SU-DHL-6 (cell line): ENCODE measurements around the gene ERG.

Experiments
- H2AFZ ChIP-seq: fragments of 200-600 bp; sonication (generic); 2 replicates; pipeline ENCODE4 v1.6.1; 2014; ENCODE audit warnings: low read depth, mild to moderate bottlenecking, moderate library complexity, mixed read lengths, antibody characterized with exemption, low read length; ENCODE audit not compliant: severe bottlenecking
- H3F3A ChIP-seq: fragments of 200-600 bp; shearing (Covaris generic); 2 replicates; pipeline ENCODE4 v1.6.0; 2016; ENCODE audit warnings: antibody characterized with exemption, mild to moderate bottlenecking; ENCODE audit not compliant: insufficient read depth
- H3K27ac ChIP-seq: fragments of 200-600 bp; sonication (generic); 2 replicates; pipeline ENCODE4 v1.5.1; 2016; ENCODE audit warnings: low read depth, mild to moderate bottlenecking, low read length, moderate library complexity, mixed read lengths
- H3K27me3 ChIP-seq: fragments of 200-600 bp; sonication (generic), shearing (Covaris generic); 2 replicates; pipeline ENCODE4 v1.6.0; 2014; ENCODE audit warnings: mild to moderate bottlenecking, low read length
- H3K36me3 ChIP-seq: fragments of 200-600 bp; sonication (generic); 2 replicates; pipeline ENCODE4 v1.6.1; 2014; ENCODE audit warnings: mild to moderate bottlenecking, low read length, mixed read lengths
- H3K4me2 ChIP-seq: fragments of 300-600, 200-600 bp; shearing (Covaris generic), sonication (generic); 2 replicates; pipeline ENCODE4 v1.6.0; 2014; ENCODE audit warnings: low read length, low read depth, mild to moderate bottlenecking; ENCODE audit not compliant: poor library complexity, severe bottlenecking
- H3K4me3 ChIP-seq: fragments of 200-600 bp; sonication (generic); 2 replicates; pipeline ENCODE4 v1.5.1; 2014; ENCODE audit warnings: antibody characterized with exemption, low read length, mild to moderate bottlenecking, mixed read lengths; ENCODE audit not compliant: insufficient read depth, poor library complexity, severe bottlenecking
- H3K79me2 ChIP-seq: fragments of 200-600 bp; sonication (generic); 2 replicates; pipeline ENCODE4 v1.6.1; 2014; ENCODE audit warnings: mild to moderate bottlenecking, low read length, moderate library complexity; ENCODE audit not compliant: insufficient read depth
- H3K9ac ChIP-seq: fragments of 200-600 bp; sonication (generic); 2 replicates; pipeline ENCODE4 v1.7.0; 2014; ENCODE audit warnings: mild to moderate bottlenecking, low read length
- H3K9me2 ChIP-seq: fragments of 200-600 bp; sonication (generic); replicated peaks from 2 replicates; pipeline ENCODE4 v1.6.1; 2014; ENCODE audit warnings: low read length; ENCODE audit not compliant: insufficient read depth
- H3K9me3 ChIP-seq: fragments of 200-600 bp; sonication (generic); 2 replicates; pipeline ENCODE4 v1.6.1; 2014; ENCODE audit warnings: low read length, mixed read lengths; ENCODE audit not compliant: insufficient read depth
- H4K20me1 ChIP-seq: fragments of 200-600 bp; sonication (generic); 2 replicates; pipeline ENCODE4 v1.6.1; 2014; ENCODE audit warnings: low read depth, mild to moderate bottlenecking, antibody characterized with exemption, low read length, moderate library complexity, mixed read lengths
- EZH2phosphoT487 ChIP-seq: fragments of 200-600 bp; sonication (generic), shearing (Covaris generic); conservative IDR thresholded peaks from 2 replicates; pipeline ENCODE4 v1.6.1; 2018; ENCODE audit warnings: mild to moderate bottlenecking, antibody characterized with exemption, low read length, moderate library complexity, mixed read lengths
- TF ChIP-seq, protein P1 (sequence below): fragments of 200-600 bp; sonication (generic); IDR thresholded peaks from one replicate; pipeline ENCODE4 v1.5.1; 2017; ENCODE audit warnings: antibody characterized with exemption, mild to moderate bottlenecking, low read length, moderate library complexity; ENCODE audit not compliant: insufficient read depth, poor library complexity, severe bottlenecking

Gene ERG

DNA sequence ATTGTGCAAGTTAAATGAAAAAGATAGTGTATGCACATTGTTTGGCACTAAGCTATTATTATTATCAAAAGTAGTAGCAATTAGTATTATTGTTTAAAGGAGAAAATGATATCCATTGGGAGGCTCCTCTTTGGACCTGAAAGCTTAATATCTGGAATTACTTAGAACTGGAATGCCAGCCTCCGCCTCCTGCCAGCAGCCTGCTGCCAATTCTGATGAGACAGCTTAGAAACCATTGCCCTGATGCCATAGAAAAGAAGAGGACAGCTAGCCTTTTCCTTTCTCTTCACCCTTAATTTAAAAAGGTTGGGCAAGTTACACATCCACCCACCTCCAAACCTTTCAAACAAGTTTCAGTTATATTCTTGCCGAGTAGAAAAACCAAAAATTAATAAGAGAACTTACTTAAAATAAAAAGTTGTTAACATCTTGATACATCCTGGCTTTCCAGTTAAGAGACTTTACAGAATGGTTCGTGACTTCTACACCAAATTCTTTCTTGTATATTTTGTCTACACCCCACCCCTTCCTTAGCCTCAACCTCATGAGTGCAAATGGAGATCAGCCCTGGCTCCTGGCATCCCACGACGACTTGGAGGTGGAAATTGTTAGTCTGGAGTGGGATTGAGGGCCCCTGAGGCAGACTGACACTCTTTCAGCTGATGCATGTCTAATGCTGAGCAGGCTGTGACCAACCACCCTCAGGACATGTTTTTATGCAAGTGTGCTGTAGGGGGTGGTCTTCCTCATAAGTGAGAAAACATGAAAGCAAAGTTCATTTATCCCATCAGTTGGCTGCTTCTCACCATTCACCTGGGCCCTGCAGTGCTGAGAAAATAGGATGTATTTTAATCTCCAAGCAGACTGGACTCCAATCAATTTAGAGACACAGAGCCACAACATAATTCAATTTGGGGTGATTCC lies 120.8 kb downstream of the ERG start:
- H3K9me3 ChIP-seq: peaks cover 4% of the 10 kb centered on the region; the same call in 1 of the 2 replicates
- H3K9me2 ChIP-seq: no peaks in the 10 kb centered on the region
- no peaks in the 10 kb centered on the region for H3K36me3 ChIP-seq
- no peak overlapping the region for H3K27ac ChIP-seq
- no peak overlapping the region for H2AFZ ChIP-seq
- no peak for TF ChIP-seq EZH2phosphoT487
- TF ChIP-seq, protein P1, sequence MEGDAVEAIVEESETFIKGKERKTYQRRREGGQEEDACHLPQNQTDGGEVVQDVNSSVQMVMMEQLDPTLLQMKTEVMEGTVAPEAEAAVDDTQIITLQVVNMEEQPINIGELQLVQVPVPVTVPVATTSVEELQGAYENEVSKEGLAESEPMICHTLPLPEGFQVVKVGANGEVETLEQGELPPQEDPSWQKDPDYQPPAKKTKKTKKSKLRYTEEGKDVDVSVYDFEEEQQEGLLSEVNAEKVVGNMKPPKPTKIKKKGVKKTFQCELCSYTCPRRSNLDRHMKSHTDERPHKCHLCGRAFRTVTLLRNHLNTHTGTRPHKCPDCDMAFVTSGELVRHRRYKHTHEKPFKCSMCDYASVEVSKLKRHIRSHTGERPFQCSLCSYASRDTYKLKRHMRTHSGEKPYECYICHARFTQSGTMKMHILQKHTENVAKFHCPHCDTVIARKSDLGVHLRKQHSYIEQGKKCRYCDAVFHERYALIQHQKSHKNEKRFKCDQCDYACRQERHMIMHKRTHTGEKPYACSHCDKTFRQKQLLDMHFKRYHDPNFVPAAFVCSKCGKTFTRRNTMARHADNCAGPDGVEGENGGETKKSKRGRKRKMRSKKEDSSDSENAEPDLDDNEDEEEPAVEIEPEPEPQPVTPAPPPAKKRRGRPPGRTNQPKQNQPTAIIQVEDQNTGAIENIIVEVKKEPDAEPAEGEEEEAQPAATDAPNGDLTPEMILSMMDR: no peak
- H3K4me3 ChIP-seq: no peak overlapping the region
- no peaks in the 10 kb centered on the region for H3K79me2 ChIP-seq
- no peak overlapping the region for H3K4me2 ChIP-seq
- H3K9ac ChIP-seq: no peak overlapping the region
- no peaks in the 10 kb centered on the region for H3F3A ChIP-seq
- no peaks in the 10 kb centered on the region for H4K20me1 ChIP-seq
- no peaks in the 10 kb centered on the region for H3K27me3 ChIP-seq

DNA sequence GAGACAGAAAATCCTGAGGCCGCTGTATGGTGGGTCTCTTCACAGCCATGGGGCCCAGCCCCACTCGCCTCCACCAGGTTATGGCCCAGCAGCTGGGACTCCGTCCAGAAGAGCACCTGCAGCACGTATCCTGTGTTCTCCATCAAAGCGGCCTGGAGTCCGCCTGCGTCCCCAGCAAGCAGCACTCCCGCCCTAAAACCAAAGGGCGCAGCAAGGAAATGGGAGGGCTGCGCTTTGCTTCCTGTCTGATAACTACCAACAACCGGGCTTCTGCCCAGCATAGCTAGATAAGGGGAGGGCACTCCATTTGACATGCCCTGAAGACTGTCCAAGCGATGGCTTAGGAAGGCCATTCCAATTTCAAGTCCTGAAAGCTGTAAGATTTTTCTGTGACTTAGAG lies 121.6 kb downstream of the ERG start:
- no peak overlapping the region for H3K4me2 ChIP-seq
- H3K79me2 ChIP-seq: no peaks in the 10 kb centered on the region
- no peaks in the 10 kb centered on the region for H3K36me3 ChIP-seq
- H3K9ac ChIP-seq: no peak overlapping the region
- H2AFZ ChIP-seq: no peak overlapping the region
- no peak overlapping the region for H3K4me3 ChIP-seq
- H3K9me3 ChIP-seq: peaks cover 4% of the 10 kb centered on the region; the same call in 1 of the 2 replicates
- no peaks in the 10 kb centered on the region for H3K27me3 ChIP-seq
- H4K20me1 ChIP-seq: no peaks in the 10 kb centered on the region
- H3K27ac ChIP-seq: no peak overlapping the region
- TF ChIP-seq, protein P1: no peak
- no peak for TF ChIP-seq EZH2phosphoT487
- H3K9me2 ChIP-seq: no peaks in the 10 kb centered on the region
- no peaks in the 10 kb centered on the region for H3F3A ChIP-seq

DNA sequence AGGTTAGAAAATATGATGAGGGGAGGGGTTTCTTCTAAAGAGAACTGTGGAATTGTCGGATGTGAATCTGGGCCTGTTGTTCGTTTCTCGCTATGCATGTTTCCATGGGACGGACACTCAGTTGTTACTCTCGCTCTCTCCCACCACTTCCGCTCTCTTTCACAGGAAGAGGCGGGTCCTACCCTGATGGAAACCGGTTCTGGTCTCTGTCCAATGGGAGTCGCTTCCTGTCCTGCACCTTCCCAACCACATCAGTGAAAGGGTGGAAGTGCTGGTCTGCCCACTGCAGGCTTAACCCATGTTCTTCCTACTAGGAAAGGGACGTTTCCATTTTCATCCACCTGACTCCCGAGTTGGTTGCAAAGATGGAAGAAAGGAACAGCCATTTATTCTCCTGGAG lies 122.0 kb downstream of the ERG start:
- Histone ChIP-seq H3K79me2 (no peaks in the 10 kb centered on the region), H3K36me3 (no peaks in the 10 kb centered on the region), H3K9me3 (peaks cover 4% of the 10 kb centered on the region; the same call in 1 of the 2 replicates), H3K4me3 (no peak overlapping the region), H3K9me2 (no peaks in the 10 kb centered on the region), H3K27ac (no peak overlapping the region), H3K9ac (no peak overlapping the region), H3F3A (no peaks in the 10 kb centered on the region), H3K4me2 (no peak overlapping the region), H3K27me3 (no peaks in the 10 kb centered on the region), H4K20me1 (no peaks in the 10 kb centered on the region), H2AFZ (no peak overlapping the region)
- TF ChIP-seq, protein P1: no peak
- TF ChIP-seq EZH2phosphoT487: no peak
